ENCODE measurements around the gene KRT38.

KRT38 gene

GRCh38 chr17:41478237-41478636, 37.5 kb upstream of the KRT38 start:
- no peaks in the 10 kb centered on the region for H3K36me3 ChIP-seq (ENCODE audit: control insufficient read depth, insufficient read depth, low read length, severe bottlenecking)
- peaks cover 5% of the 10 kb centered on the region for H3K9me3 ChIP-seq (ENCODE audit: control insufficient read depth, low read length)
- no peak overlapping the region for H3K4me3 ChIP-seq (ENCODE audit: low read length)
- no peaks in the 10 kb centered on the region for H3K4me1 ChIP-seq (ENCODE audit: control insufficient read depth, insufficient read depth, low read length)
- no peak for DNase-seq (ENCODE audit: low read depth)
- peaks cover 32% of the 10 kb centered on the region for H3K27me3 ChIP-seq (replicated peaks; ENCODE audit: control insufficient read depth, insufficient read depth, low read length)
- no peak overlapping the region for H3K9ac ChIP-seq (ENCODE audit: low read length)

DNA sequence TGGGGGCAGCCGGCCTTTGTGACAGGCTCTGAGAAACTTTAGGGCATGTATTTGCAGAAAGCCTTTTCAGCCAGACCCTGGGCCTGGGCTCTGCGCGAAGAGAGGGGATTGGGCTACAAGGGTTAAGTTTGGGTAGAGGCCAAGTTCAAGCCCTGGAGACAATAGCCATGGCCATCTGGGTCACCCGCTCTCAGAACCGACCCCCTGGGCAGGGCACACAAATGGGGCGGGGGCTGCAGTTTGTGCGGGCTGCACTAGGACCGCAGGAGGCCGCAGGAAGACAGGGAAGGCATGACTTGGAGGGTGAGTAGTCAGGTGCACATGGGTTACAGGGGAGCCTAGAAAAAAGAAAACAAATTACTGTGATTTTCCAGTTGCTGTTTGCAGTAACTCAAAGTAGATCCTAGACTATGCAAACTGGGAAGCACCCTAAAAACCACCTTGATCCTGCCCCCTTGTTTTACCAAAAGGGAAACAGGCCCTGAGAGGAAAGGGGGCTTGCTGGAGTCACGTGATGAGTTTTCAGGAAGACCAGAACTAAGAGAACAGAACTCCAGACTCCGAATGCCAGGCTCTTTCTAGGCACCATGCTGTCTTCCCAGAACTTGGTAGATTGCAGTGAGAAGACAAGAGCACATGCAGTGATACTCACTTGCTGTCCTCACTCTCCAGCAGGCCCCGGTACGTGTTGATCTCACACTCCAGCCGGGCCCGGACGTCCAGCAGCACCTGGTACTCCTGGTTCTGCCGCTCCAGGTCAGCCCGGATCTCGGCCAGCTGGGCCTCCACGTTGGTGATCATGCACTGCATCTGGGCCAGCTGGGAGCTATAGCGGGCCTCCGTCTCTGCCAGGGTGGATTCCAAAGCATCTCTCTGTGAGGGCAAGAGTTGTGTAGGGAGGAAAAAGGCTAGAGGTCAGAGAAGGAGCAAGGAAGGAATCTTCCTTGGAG, 36.4 kb upstream of the KRT38 start:
- no peak overlapping the region for H3K9ac ChIP-seq (ENCODE audit: low read length)
- H3K36me3 ChIP-seq (ENCODE audit: control insufficient read depth, insufficient read depth, low read length, severe bottlenecking) = no peaks in the 10 kb centered on the region
- DNase-seq (ENCODE audit: low read depth) = no peak
- no peak overlapping the region for H3K4me3 ChIP-seq (ENCODE audit: low read length)
- no peaks in the 10 kb centered on the region for H3K4me1 ChIP-seq (ENCODE audit: control insufficient read depth, insufficient read depth, low read length)
- peaks cover 29% of the 10 kb centered on the region for H3K27me3 ChIP-seq (replicated peaks; ENCODE audit: control insufficient read depth, insufficient read depth, low read length)
- H3K9me3 ChIP-seq (ENCODE audit: control insufficient read depth, low read length) = peaks cover 6% of the 10 kb centered on the region

GRCh38 chr17:41475421-41475820, 34.6 kb upstream of the KRT38 start:
- DNase-seq (ENCODE audit: low read depth) = no peak
- Histone ChIP-seq H3K36me3 (ENCODE audit: control insufficient read depth, insufficient read depth, low read length, severe bottlenecking) (no peaks in the 10 kb centered on the region), H3K4me3 (ENCODE audit: low read length) (no peak overlapping the region), H3K9ac (ENCODE audit: low read length) (no peak overlapping the region), H3K9me3 (ENCODE audit: control insufficient read depth, low read length) (peaks cover 20% of the 10 kb centered on the region), H3K27me3 (replicated peaks; ENCODE audit: control insufficient read depth, insufficient read depth, low read length) (peaks cover 25% of the 10 kb centered on the region), H3K4me1 (ENCODE audit: control insufficient read depth, insufficient read depth, low read length) (no peaks in the 10 kb centered on the region)

DNA sequence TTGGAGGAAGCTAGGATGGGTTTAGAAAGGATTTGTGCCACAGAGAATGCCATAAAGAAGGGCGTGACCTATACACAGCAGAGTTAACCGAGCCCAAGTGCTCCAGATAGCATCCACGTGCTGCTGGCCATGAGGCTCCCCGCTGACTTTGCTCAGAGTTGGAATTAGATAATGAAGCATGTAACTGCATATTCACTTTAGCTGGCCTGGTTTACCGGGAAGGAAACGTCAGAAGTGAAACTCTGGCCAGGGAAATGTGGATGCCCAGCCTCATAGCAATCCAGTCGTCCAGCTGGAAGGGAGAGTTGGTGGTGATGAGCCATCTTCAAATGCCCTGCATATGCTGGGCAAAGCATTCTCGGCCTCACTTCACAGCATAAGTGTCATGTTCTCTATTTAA, 34.1 kb upstream of the KRT38 start:
- Histone ChIP-seq H3K9ac (ENCODE audit: low read length) (no peak overlapping the region), H3K36me3 (ENCODE audit: control insufficient read depth, insufficient read depth, low read length, severe bottlenecking) (no peaks in the 10 kb centered on the region), H3K9me3 (ENCODE audit: control insufficient read depth, low read length) (peaks cover 20% of the 10 kb centered on the region), H3K27me3 (replicated peaks; ENCODE audit: control insufficient read depth, insufficient read depth, low read length) (peaks cover 25% of the 10 kb centered on the region), H3K4me3 (ENCODE audit: low read length) (no peak overlapping the region), H3K4me1 (ENCODE audit: control insufficient read depth, insufficient read depth, low read length) (no peaks in the 10 kb centered on the region)
- no peak for DNase-seq (ENCODE audit: low read depth)

GRCh38 chr17:41468346-41468745, 27.6 kb upstream of the KRT38 start:
- Histone ChIP-seq H3K27me3 (replicated peaks; ENCODE audit: control insufficient read depth, insufficient read depth, low read length) (peaks cover 29% of the 10 kb centered on the region), H3K9me3 (ENCODE audit: control insufficient read depth, low read length) (peaks cover 28% of the 10 kb centered on the region), H3K36me3 (ENCODE audit: control insufficient read depth, insufficient read depth, low read length, severe bottlenecking) (no peaks in the 10 kb centered on the region), H3K9ac (ENCODE audit: low read length) (no peak overlapping the region), H3K4me3 (ENCODE audit: low read length) (no peak overlapping the region), H3K4me1 (ENCODE audit: control insufficient read depth, insufficient read depth, low read length) (peaks cover 9% of the 10 kb centered on the region)
- no peak for DNase-seq (ENCODE audit: low read depth)

- H3K27me3 ChIP-seq (replicated peaks; ENCODE audit: control insufficient read depth, insufficient read depth, low read length) = peaks cover 31% of the 10 kb centered on the region
- no peak overlapping the region for H3K4me3 ChIP-seq (ENCODE audit: low read length)
- no peak overlapping the region for H3K9ac ChIP-seq (ENCODE audit: low read length)
- no peak for DNase-seq (ENCODE audit: low read depth)
- H3K36me3 ChIP-seq (ENCODE audit: control insufficient read depth, insufficient read depth, low read length, severe bottlenecking) = no peaks in the 10 kb centered on the region
- H3K9me3 ChIP-seq (ENCODE audit: control insufficient read depth, low read length) = peaks cover 28% of the 10 kb centered on the region
- H3K4me1 ChIP-seq (ENCODE audit: control insufficient read depth, insufficient read depth, low read length) = peaks cover 9% of the 10 kb centered on the region
These were observed 26.8 kb upstream of the KRT38 start for GRCh38 chr17:41467561-41467960.

GRCh38 chr17:41466988-41467387, 26.2 kb upstream of the KRT38 start, which contains the start of gene KRT32:
TSS of gene KRT32 (minus strand) at chr17:41467386. CDS start at chr17:41467325, 61 bp downstream.
- Histone ChIP-seq H3K9ac (ENCODE audit: low read length) (no peak within 1 kb of the TSS), H3K36me3 (ENCODE audit: control insufficient read depth, insufficient read depth, low read length, severe bottlenecking) (no peaks in the 10 kb centered on the region), H3K4me1 (ENCODE audit: control insufficient read depth, insufficient read depth, low read length) (peaks cover 9% of the 10 kb centered on the region), H3K9me3 (ENCODE audit: control insufficient read depth, low read length) (peaks cover 25% of the 10 kb centered on the region), H3K27me3 (replicated peaks; ENCODE audit: control insufficient read depth, insufficient read depth, low read length) (peaks cover 37% of the 10 kb centered on the region), H3K4me3 (ENCODE audit: low read length) (no peak within 1 kb of the TSS)
- DNase-seq (ENCODE audit: low read depth) = no peak

GRCh38 chr17:41464682-41465081, 23.9 kb upstream of the KRT38 start:
- Histone ChIP-seq H3K36me3 (ENCODE audit: control insufficient read depth, insufficient read depth, low read length, severe bottlenecking) (no peaks in the 10 kb centered on the region), H3K4me1 (ENCODE audit: control insufficient read depth, insufficient read depth, low read length) (peaks cover 9% of the 10 kb centered on the region), H3K9ac (ENCODE audit: low read length) (no peak overlapping the region), H3K27me3 (replicated peaks; ENCODE audit: control insufficient read depth, insufficient read depth, low read length) (peaks cover 53% of the 10 kb centered on the region), H3K4me3 (ENCODE audit: low read length) (no peak overlapping the region), H3K9me3 (ENCODE audit: control insufficient read depth, low read length) (peaks cover 13% of the 10 kb centered on the region)
- DNase-seq (ENCODE audit: low read depth) = peak; percentile 76

DNA sequence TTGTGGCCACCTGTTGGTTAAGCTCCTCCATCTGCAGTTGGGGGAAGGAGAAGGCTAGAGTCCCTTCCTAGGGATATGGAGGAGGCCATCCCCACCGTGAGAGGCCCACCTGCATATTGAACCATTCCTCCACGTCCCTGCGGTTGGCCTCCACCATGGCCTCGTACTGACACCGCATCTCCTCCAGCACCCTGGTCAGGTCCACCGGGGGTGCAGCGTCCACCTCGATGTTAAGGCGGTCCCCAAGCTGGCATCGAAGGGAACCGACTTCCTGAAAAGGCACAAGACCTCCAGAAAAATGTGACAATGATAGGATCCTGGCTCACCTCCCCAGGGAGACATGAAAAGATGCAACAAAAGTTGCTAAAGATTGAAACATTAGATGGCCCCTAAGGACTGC, 23.4 kb upstream of the KRT38 start:
- peaks cover 55% of the 10 kb centered on the region for H3K27me3 ChIP-seq (replicated peaks; ENCODE audit: control insufficient read depth, insufficient read depth, low read length)

DNA sequence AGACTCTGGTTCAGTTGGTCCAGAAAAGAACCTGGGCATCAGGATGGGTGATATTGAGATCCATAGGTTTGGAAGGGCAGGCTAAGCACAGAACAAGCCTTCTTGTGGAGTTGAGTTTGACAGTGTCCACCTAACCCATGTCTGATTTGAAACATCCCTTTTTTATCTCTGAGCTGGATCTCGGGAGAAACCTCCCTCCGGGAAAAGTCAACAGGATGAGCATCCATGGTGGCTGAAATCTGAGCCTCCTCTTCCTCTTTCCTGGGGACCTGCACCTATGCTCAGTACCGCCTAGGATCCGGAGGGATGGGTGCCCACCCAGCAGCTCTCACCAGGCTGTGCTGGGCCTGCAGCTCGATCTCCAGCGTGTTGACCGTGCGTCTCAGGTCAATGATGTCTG, 23.0 kb upstream of the KRT38 start:
- peaks cover 9% of the 10 kb centered on the region for H3K4me1 ChIP-seq (ENCODE audit: control insufficient read depth, insufficient read depth, low read length)
- H3K9me3 ChIP-seq (ENCODE audit: control insufficient read depth, low read length) = peaks cover 11% of the 10 kb centered on the region
- H3K36me3 ChIP-seq (ENCODE audit: control insufficient read depth, insufficient read depth, low read length, severe bottlenecking) = no peaks in the 10 kb centered on the region
- no peak overlapping the region for H3K4me3 ChIP-seq (ENCODE audit: low read length)
- no peak overlapping the region for H3K9ac ChIP-seq (ENCODE audit: low read length)
- peaks cover 56% of the 10 kb centered on the region for H3K27me3 ChIP-seq (replicated peaks; ENCODE audit: control insufficient read depth, insufficient read depth, low read length)
- no peak for DNase-seq (ENCODE audit: low read depth)

More for the DNA sequence above, 23.4 kb upstream of the KRT38 start:
- Histone ChIP-seq H3K9me3 (ENCODE audit: control insufficient read depth, low read length) (peaks cover 13% of the 10 kb centered on the region), H3K4me3 (ENCODE audit: low read length) (no peak overlapping the region), H3K36me3 (ENCODE audit: control insufficient read depth, insufficient read depth, low read length, severe bottlenecking) (no peaks in the 10 kb centered on the region), H3K4me1 (ENCODE audit: control insufficient read depth, insufficient read depth, low read length) (peaks cover 9% of the 10 kb centered on the region), H3K9ac (ENCODE audit: low read length) (no peak overlapping the region)
- DNase-seq (ENCODE audit: low read depth) = no peak

GRCh38 chr17:41462705-41463104, 21.9 kb upstream of the KRT38 start:
- H3K4me1 ChIP-seq (ENCODE audit: control insufficient read depth, insufficient read depth, low read length) = peaks cover 9% of the 10 kb centered on the region
- no peak for DNase-seq (ENCODE audit: low read depth)
- H3K27me3 ChIP-seq (replicated peaks; ENCODE audit: control insufficient read depth, insufficient read depth, low read length) = peaks cover 61% of the 10 kb centered on the region
- peaks cover under 1% of the 10 kb centered on the region for H3K9me3 ChIP-seq (ENCODE audit: control insufficient read depth, low read length)
- H3K36me3 ChIP-seq (ENCODE audit: control insufficient read depth, insufficient read depth, low read length, severe bottlenecking) = no peaks in the 10 kb centered on the region
- H3K4me3 ChIP-seq (ENCODE audit: low read length) = no peak overlapping the region
- no peak overlapping the region for H3K9ac ChIP-seq (ENCODE audit: low read length)
